T-helper 2 cell treated with Interferon-gamma antibody and Interleukin-4, amounts not matched to agents 5 μg/mL and 100 μg/mL, for 36 hours (primary cell): Measurements from ENCODE around the gene KHDC4.

ENCODE experiments used
- DNase-seq: peaks from one replicate; pipeline ENCODE4 v3.0.0; 2021; ENCODE audit warnings: low spot score
- H3K27ac Mint-ChIP-seq: one replicate; pipeline ENCODE4 v1.8.0; 2021; ENCODE audit warnings: mild to moderate bottlenecking, mixed read lengths
- H3K27me3 Mint-ChIP-seq: one replicate; pipeline ENCODE4 v1.8.0; 2021; ENCODE audit warnings: low read depth, mixed read lengths
- H3K36me3 Mint-ChIP-seq: one replicate; pipeline ENCODE4 v1.8.0; 2021; ENCODE audit warnings: low read depth, mixed read lengths
- H3K4me1 Mint-ChIP-seq: one replicate; pipeline ENCODE4 v1.8.0; 2021; ENCODE audit warnings: low read depth, mixed read lengths
- H3K4me3 Mint-ChIP-seq: one replicate; pipeline ENCODE4 v1.8.0; 2022; ENCODE audit warnings: mild to moderate bottlenecking, moderate library complexity, mixed read lengths
- H3K9me3 Mint-ChIP-seq: one replicate; pipeline ENCODE4 v1.8.0; 2021; ENCODE audit warnings: mixed read lengths

The KHDC4 gene

GRCh38 chr1:155934097-155934935, at the start of gene KHDC4:
Gene KHDC4 (minus strand): TSS chr1:155934413. CDS start chr1:155934373, 40 bp downstream.
- no peak within 1 kb of the TSS for H3K4me3 Mint-ChIP-seq
- H3K36me3 Mint-ChIP-seq = peaks cover 24% of the 10 kb centered on the region
- H3K9me3 Mint-ChIP-seq = no peaks in the 10 kb centered on the region
- DNase-seq = peak; percentile 96
- H3K27me3 Mint-ChIP-seq = no peaks in the 10 kb centered on the region
- no peak within 1 kb of the TSS for H3K27ac Mint-ChIP-seq
- peaks cover 36% of the 10 kb centered on the region for H3K4me1 Mint-ChIP-seq

GRCh38 chr1:155983191-155984024, 49.2 kb upstream of the KHDC4 start:
- no peak for DNase-seq
- H3K27ac Mint-ChIP-seq = peak overlapping the region; percentile 13
- no peak overlapping the region for H3K4me3 Mint-ChIP-seq
- H3K36me3 Mint-ChIP-seq = peaks cover 6% of the 10 kb centered on the region
- H3K9me3 Mint-ChIP-seq = no peaks in the 10 kb centered on the region
- H3K27me3 Mint-ChIP-seq = no peaks in the 10 kb centered on the region
- H3K4me1 Mint-ChIP-seq = peaks cover 37% of the 10 kb centered on the region

GRCh38 chr1:155982106-155982505, 47.9 kb upstream of the KHDC4 start:
- H3K36me3 Mint-ChIP-seq = peaks cover 12% of the 10 kb centered on the region
- H3K27me3 Mint-ChIP-seq = no peaks in the 10 kb centered on the region
- H3K4me1 Mint-ChIP-seq = peaks cover 37% of the 10 kb centered on the region
- peak overlapping the region; percentile 65 for H3K27ac Mint-ChIP-seq
- no peak for DNase-seq
- peak overlapping the region; percentile 92 for H3K4me3 Mint-ChIP-seq
- no peaks in the 10 kb centered on the region for H3K9me3 Mint-ChIP-seq

GRCh38 chr1:155981266-155982088, 47.3 kb upstream of the KHDC4 start:
- H3K27ac Mint-ChIP-seq = peak overlapping the region; percentile 81
- peaks cover 40% of the 10 kb centered on the region for H3K4me1 Mint-ChIP-seq
- no peaks in the 10 kb centered on the region for H3K27me3 Mint-ChIP-seq
- peak overlapping the region; percentile 92 for H3K4me3 Mint-ChIP-seq
- H3K9me3 Mint-ChIP-seq = no peaks in the 10 kb centered on the region
- H3K36me3 Mint-ChIP-seq = peaks cover 18% of the 10 kb centered on the region
- DNase-seq = no peak

GRCh38 chr1:155979597-155980343, 45.6 kb upstream of the KHDC4 start:
- Mint-ChIP-seq H3K36me3 (peaks cover 28% of the 10 kb centered on the region), H3K4me1 (peaks cover 55% of the 10 kb centered on the region), H3K4me3 (peak overlapping the region; percentile 92), H3K27me3 (no peaks in the 10 kb centered on the region), H3K27ac (peak overlapping the region; percentile 88), H3K9me3 (no peaks in the 10 kb centered on the region)
- DNase-seq = no peak

GRCh38 chr1:155978973-155979429, 44.8 kb upstream of the KHDC4 start:
- peaks cover 34% of the 10 kb centered on the region for H3K36me3 Mint-ChIP-seq
- H3K27me3 Mint-ChIP-seq = no peaks in the 10 kb centered on the region
- no peak for DNase-seq
- H3K4me3 Mint-ChIP-seq = peak overlapping the region; percentile 92
- peaks cover 59% of the 10 kb centered on the region for H3K4me1 Mint-ChIP-seq
- peak overlapping the region; percentile 88 for H3K27ac Mint-ChIP-seq
- no peaks in the 10 kb centered on the region for H3K9me3 Mint-ChIP-seq

GRCh38 chr1:155978325-155978972, 44.2 kb upstream of the KHDC4 start, which contains the start of gene ARHGEF2:
Gene ARHGEF2 (minus strand): TSS chr1:155978547. CDS start chr1:155978427, 120 bp downstream.
- Mint-ChIP-seq H3K4me3 (peak within 1 kb of the TSS; percentile 92), H3K9me3 (no peaks in the 10 kb centered on the region), H3K27me3 (no peaks in the 10 kb centered on the region), H3K27ac (peak within 1 kb of the TSS; percentile 88), H3K4me1 (peaks cover 57% of the 10 kb centered on the region), H3K36me3 (peaks cover 35% of the 10 kb centered on the region)
- DNase-seq = peak; percentile 77

GRCh38 chr1:155977690-155978324, 43.6 kb upstream of the KHDC4 start:
- Mint-ChIP-seq H3K36me3 (peaks cover 41% of the 10 kb centered on the region), H3K4me3 (peak overlapping the region; percentile 92), H3K4me1 (peaks cover 57% of the 10 kb centered on the region), H3K27ac (peak overlapping the region; percentile 88), H3K27me3 (no peaks in the 10 kb centered on the region), H3K9me3 (no peaks in the 10 kb centered on the region)
- DNase-seq = peak; percentile 75

- peak overlapping the region; percentile 92 for H3K4me3 Mint-ChIP-seq
- no peak for DNase-seq
- H3K4me1 Mint-ChIP-seq = peaks cover 62% of the 10 kb centered on the region
- H3K27ac Mint-ChIP-seq = peak overlapping the region; percentile 84
- no peaks in the 10 kb centered on the region for H3K9me3 Mint-ChIP-seq
- peaks cover 45% of the 10 kb centered on the region for H3K36me3 Mint-ChIP-seq
- no peaks in the 10 kb centered on the region for H3K27me3 Mint-ChIP-seq
These were observed 42.9 kb upstream of the KHDC4 start for GRCh38 chr1:155976913-155977689.

- Mint-ChIP-seq H3K4me3 (peak overlapping the region; percentile 92), H3K9me3 (no peaks in the 10 kb centered on the region), H3K27me3 (no peaks in the 10 kb centered on the region), H3K27ac (peak overlapping the region; percentile 84), H3K36me3 (peaks cover 41% of the 10 kb centered on the region), H3K4me1 (peaks cover 61% of the 10 kb centered on the region)
- DNase-seq = peak; percentile 55
These were observed 42.1 kb upstream of the KHDC4 start for GRCh38 chr1:155976062-155976912.
